RWPE1 (cell line): ENCODE results near the gene SEMA3A.

Experiments used
- CTCF ChIA-PET: fragments of 350-600 bp; sonication (Branson Sonifier 250); formaldehyde crosslinking; extraction: SDS; loops from one replicate; lab custom pipeline; 2021; lab: Yijun Ruan, JAX
- POLR2A ChIA-PET: fragments of 400-600 bp; formaldehyde crosslinking; extraction: SDS; loops from one replicate; lab custom pipeline; 2020; ENCODE audit warnings: antibody characterized with exemption; ENCODE audit not compliant: low non-redundant PET; lab: Yijun Ruan, JAX
- DNase-seq: peaks from one replicate; pipeline ENCODE4 v3.0.0; 2012; ENCODE audit warnings: low spot score
- H3K27ac ChIP-seq: fragments of 450-650 bp; 2 replicates; pipeline ENCODE4 v1.5.1; 2017
- TF ChIP-seq, protein P1 (sequence below): fragments of 450-650 bp; conservative IDR thresholded peaks from 2 replicates; pipeline ENCODE4 v1.5.1; 2017; ENCODE audit warnings: low read depth, mild to moderate bottlenecking

SEMA3A gene

DNA sequence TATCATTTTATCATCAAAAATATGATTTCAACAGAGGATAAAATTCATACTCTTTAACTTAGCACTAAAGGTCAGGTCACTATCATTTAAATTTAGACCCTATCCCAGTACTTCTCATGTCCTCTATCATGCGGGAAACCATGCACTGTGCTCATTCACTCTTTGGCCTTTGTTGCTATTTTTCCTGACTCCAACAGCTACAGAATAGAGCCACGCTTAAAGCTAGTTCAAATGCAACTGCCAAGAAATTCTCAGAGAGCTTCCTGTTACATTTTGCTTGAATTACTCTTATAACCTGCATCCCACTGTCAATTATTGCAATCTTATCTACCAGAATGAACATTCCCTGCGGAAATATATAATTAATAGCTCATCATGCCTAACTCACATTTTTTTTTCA is 58.3 kb downstream of the SEMA3A start:
- no peak overlapping the region for H3K27ac ChIP-seq
- TF ChIP-seq, protein P1, sequence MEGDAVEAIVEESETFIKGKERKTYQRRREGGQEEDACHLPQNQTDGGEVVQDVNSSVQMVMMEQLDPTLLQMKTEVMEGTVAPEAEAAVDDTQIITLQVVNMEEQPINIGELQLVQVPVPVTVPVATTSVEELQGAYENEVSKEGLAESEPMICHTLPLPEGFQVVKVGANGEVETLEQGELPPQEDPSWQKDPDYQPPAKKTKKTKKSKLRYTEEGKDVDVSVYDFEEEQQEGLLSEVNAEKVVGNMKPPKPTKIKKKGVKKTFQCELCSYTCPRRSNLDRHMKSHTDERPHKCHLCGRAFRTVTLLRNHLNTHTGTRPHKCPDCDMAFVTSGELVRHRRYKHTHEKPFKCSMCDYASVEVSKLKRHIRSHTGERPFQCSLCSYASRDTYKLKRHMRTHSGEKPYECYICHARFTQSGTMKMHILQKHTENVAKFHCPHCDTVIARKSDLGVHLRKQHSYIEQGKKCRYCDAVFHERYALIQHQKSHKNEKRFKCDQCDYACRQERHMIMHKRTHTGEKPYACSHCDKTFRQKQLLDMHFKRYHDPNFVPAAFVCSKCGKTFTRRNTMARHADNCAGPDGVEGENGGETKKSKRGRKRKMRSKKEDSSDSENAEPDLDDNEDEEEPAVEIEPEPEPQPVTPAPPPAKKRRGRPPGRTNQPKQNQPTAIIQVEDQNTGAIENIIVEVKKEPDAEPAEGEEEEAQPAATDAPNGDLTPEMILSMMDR, result no peak
- ChIA-PET POLR2A (no interaction called here), CTCF (no interaction called here)
- no peak for DNase-seq

DNA sequence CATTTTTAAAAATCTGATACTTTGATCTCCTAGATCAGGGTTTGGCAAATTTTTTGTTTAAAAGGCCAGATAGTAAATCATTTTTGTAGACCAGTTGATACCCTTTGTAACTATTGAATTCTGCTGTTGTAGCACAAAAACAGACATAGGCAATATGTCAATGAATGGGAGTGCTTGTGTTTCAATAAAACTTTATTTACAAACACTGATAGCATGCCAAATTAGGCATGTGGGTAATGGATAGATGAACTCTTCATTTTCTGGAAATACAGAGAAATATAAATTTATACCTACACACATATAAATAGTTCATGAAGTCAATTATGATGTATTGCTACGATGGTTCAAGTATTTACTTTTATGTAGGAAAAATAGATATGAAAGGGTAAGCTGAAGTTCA is 60.4 kb downstream of the SEMA3A start:
- no peak for DNase-seq
- CTCF ChIA-PET, result interaction anchor here (0.6 kb wide), 1 partner anchor 8 kb away, joined by 4 read pairs; no protein-coding TSS in a partner anchor
- TF ChIP-seq, protein P1, result no peak
- POLR2A ChIA-PET, result no interaction called here
- H3K27ac ChIP-seq, result no peak overlapping the region

DNA sequence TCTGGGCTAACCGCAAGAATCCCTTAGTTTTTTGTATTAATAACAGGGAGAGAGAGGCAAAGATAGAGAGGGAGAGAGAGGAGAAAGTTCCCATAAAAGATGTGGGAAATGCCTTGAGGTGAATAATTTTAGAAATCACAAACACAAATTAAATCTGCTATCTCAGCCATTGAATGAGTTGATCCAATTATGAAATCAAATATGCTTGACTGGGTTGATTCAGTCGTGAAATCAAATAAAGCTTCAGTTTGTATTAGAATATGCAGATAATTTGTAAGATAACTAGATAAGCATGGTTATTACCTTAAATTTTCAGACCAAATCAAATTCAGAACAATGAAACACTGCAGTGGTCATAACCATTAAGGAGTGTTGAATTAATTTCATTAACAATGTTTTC is 68.9 kb downstream of the SEMA3A start:
- CTCF ChIA-PET, result no interaction called here
- DNase-seq, result no peak
- TF ChIP-seq, protein P1, result no peak
- POLR2A ChIA-PET, result no interaction called here
- H3K27ac ChIP-seq, result no peak overlapping the region

DNA sequence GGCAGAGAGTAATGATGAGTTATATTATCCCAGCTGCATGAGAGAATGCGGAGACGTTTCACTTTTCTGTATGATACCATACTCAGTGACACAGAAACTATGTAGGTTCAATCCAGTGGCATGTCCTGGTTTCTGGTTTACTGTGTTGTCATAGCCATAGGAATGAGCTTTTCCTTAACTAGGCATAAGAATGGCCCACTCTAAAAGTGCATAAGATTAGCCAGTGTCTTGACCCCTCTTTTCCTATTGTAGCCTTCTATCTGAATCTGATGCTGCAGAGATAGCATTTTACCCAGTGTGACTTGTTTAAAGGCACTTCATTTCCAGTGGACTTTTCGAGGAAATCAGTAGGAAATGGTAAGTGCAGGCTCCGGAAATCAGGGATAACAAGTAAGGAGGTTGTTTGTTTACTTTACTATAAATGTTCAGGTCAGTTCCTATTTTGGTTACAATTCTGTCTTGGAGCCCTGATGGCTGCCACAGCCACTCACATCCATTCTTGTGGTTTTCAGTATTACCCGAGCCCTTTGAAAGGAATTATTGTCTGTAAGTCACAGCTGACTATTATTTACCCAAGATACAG is 70.5 kb downstream of the SEMA3A start:
- TF ChIP-seq, protein P1, result no peak
- no peak for DNase-seq
- POLR2A ChIA-PET, result no interaction called here
- CTCF ChIA-PET, result interaction anchor here (1.0 kb wide), 1 partner anchor 15 kb away, joined by 4 read pairs; no protein-coding TSS in a partner anchor
- H3K27ac ChIP-seq, result no peak overlapping the region

DNA sequence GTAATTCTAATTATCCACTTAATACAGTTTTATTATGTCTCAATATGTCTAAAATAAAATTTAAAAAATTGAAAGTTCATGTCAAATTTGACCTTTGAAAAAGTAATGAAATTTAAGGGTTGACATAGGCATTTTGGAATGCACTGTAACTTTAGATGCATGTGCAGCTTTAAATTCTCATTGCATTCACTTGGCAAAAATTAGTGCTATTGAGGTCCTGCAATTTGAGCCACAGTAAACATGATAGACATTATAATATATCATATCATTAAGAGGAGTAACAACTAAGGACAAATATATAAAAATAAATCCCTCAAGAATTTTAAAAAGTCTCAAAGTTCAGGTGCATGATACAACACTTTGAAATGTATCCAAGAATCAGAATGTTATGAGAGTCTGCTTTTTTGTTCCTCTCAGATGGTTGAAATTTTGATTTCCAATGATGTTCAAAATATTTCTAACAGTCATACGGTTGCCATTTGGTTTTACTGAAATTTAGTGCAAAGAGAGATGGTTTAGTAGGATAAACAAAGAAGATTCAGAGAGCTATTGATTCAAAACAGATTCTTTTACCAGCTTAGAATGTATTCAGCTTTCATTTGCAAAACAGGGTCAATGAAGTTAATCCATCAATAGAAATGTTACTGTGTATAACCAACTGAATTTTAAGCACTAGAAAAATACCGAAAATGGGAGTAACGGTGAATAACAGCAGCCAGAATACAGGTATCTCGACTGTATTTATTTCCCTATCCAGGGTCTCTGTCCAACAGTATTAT is 71.8 kb downstream of the SEMA3A start:
- POLR2A ChIA-PET, result no interaction called here
- no peak overlapping the region for H3K27ac ChIP-seq

DNA sequence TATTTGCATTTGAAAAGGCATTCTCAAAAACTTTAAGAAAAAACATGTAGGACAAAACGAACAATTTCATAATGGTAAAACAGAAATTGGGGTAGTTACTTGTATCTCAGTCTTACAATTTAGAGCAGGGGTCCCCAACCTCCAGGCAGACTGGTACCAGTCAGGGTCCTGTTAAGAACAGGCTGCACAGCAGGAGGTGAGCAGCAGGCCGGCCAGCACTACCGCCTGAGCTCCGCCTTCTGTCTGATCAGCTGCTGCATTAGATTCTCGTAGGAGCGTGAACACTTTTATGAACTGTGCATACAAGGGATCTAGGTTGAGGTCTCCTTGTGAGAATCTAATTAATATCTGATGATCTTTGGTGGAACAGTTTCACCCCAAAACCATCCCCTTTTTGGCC is 77.3 kb downstream of the SEMA3A start:
- no peak overlapping the region for H3K27ac ChIP-seq
- no peak for DNase-seq
- POLR2A ChIA-PET, result no interaction called here
- CTCF ChIA-PET, result no interaction called here
- TF ChIP-seq, protein P1, result no peak

More for the DNA sequence above, 71.8 kb downstream of the SEMA3A start:
- no peak for DNase-seq
- CTCF ChIA-PET, result no interaction called here
- TF ChIP-seq, protein P1, result no peak
